HAP-1 (cell line): ENCODE measurements around the gene PTH2R.
"Not testable (repeated sequence)": the region's sequence is repeated elsewhere in the genome, so short reads cannot be mapped to it uniquely, and the experiment has no call there.

Experiments
- DNase-seq, 2 experiments: peaks; one replicate each; pipeline ENCODE4 v3.0.0-alpha.2; 2016 to 2020; ENCODE audit warnings: low spot score in 2 of 2
- H3K27me3 ChIP-seq: fragments of 250-450 bp; sonication (Bioruptor Pico); 2 replicates; pipeline ENCODE4 v1.5.1; 2020; ENCODE audit warnings: low read depth, mild to moderate bottlenecking, moderate library complexity
- H3K36me3 ChIP-seq: fragments of 250-450 bp; sonication (Bioruptor Pico); replicated peaks from 2 replicates; pipeline ENCODE4 v1.5.1; 2020; ENCODE audit warnings: mild to moderate bottlenecking
- H3K4me1 ChIP-seq: fragments of 250-450 bp; sonication (Bioruptor Pico); 2 replicates; pipeline ENCODE4 v1.5.1; 2020; ENCODE audit warnings: mild to moderate bottlenecking
- H3K4me3 ChIP-seq: fragments of 250-450 bp; sonication (Bioruptor Pico); 2 replicates; pipeline ENCODE4 v1.5.1; 2020; ENCODE audit warnings: mild to moderate bottlenecking, moderate library complexity
- H3K9me3 ChIP-seq: fragments of 250-450 bp; sonication (Bioruptor Pico); 2 replicates; pipeline ENCODE4 v1.5.1; 2020; ENCODE audit warnings: mild to moderate bottlenecking, moderate library complexity
- in situ Hi-C: fragments of 300-500 bp; cut with MboI; formaldehyde crosslinking; loops from 3 replicates; pipeline ENCODE4 v1.14.3; 2020; ENCODE audit warnings: low sequenced_read_pairs, inconsistent platforms, mixed read lengths

PTH2R gene

GRCh38 chr2:208481945-208482344, 75.4 kb downstream of the PTH2R start:
- H3K4me3 ChIP-seq, H3K27me3 ChIP-seq, H3K36me3 ChIP-seq, DNase-seq, in situ Hi-C loops, H3K9me3 ChIP-seq, H3K4me1 ChIP-seq: not testable (repeated sequence)

DNA sequence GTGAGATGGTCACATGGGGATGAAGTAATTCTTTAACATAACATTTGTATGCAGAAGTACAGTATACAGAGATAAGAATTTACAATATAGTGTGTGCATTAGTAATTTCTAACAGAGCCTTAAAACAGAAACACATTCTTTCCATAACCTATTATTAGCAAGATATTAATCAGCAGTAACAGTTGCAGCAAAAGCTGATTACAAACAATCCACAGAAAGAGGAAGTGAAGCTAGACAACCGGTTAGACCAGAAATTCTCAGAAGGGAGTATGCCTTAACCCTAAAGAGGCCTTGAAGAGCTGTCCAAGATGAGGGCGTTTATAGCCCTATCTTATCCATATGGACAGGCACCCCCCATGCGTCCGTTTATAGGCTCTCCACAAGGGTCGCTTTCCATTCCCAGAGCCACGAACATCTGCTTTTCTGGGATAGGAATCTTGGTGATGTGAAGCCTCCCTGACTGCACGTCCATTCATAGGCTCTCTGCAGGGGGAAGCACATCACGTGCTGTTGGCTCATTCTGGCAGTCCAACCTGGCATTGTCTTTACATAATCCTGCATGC, 75.9 kb downstream of the PTH2R start:
- DNase-seq, H3K36me3 ChIP-seq, H3K27me3 ChIP-seq, H3K9me3 ChIP-seq, H3K4me3 ChIP-seq, H3K4me1 ChIP-seq, in situ Hi-C loops: not testable (repeated sequence)

DNA sequence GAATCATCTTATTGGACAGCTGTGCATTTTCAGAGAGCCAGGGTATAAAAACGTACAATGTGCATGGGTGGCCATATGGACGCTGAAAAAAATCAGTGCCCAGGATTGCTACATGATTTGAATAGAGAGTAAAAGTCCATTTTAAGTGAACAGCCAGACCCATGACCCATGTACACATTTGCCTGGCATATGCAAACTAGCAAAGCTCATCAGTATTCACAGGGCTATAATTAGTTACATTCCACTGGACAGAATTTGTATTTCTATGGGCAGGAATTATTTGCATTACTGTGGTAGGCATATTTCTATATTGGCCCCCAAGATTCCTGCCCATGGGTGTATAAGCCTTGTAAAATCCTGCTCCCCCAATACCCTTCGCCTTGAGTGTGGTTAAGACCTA, 78.8 kb downstream of the PTH2R start:
- H3K36me3 ChIP-seq, result no peaks in the 10 kb centered on the region
- H3K4me1 ChIP-seq, result no peaks in the 10 kb centered on the region
- no peak for DNase-seq
- in situ Hi-C loops, result no loop called here
- H3K9me3 ChIP-seq, result no peaks in the 10 kb centered on the region
- no peaks in the 10 kb centered on the region for H3K27me3 ChIP-seq
- H3K4me3 ChIP-seq, result no peak overlapping the region

DNA sequence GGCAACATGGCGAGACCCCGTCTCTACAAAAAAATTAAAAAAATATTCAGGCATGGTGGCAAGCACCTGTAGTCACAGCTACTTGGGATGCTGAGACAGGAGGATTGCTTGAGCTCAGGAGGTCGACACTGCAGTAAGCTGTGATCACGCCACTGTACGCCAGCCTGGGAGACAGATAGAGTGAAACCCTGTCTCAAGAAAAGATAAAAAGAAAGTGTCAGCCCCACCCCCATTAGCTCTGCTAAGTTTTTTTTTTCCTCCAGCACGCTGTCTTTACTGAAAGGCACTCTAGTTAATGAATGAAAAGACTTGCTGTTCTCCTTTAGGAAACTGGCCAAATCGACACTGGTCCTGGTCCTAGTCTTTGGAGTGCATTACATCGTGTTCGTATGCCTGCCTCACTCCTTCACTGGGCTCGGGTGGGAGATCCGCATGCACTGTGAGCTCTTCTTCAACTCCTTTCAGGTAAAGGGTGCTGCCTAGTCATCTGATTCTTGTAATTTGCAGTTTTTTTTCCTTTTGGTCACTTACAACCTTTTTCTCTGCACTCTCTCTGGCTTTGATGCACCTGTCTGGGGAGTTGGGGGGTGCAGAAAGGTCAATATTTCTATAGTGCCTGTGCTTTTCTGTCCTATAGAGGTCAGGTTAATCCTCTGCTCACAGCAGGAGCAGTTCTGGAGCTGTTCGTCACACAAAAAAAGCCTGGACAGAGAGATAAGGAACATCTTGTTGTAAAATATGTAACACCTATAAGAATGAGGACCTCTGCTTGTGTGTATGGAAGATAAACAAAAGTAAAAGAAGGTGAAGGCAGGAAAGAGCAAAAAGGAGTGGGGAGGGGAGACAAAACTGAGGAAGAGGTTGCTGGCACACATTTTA, 82.3 kb downstream of the PTH2R start:
- Histone ChIP-seq H3K36me3 (no peaks in the 10 kb centered on the region), H3K27me3 (no peaks in the 10 kb centered on the region), H3K4me1 (no peaks in the 10 kb centered on the region), H3K9me3 (no peaks in the 10 kb centered on the region), H3K4me3 (no peak overlapping the region)
- in situ Hi-C loops, result no loop called here
- DNase-seq, result no peak

- in situ Hi-C loops, result no loop called here
- Histone ChIP-seq H3K27me3 (no peaks in the 10 kb centered on the region), H3K9me3 (no peaks in the 10 kb centered on the region), H3K4me1 (no peaks in the 10 kb centered on the region), H3K36me3 (no peaks in the 10 kb centered on the region), H3K4me3 (no peak overlapping the region)
- DNase-seq, result no peak
Measured at GRCh38 chr2:208489687-208490086, 83.1 kb downstream of the PTH2R start.

DNA sequence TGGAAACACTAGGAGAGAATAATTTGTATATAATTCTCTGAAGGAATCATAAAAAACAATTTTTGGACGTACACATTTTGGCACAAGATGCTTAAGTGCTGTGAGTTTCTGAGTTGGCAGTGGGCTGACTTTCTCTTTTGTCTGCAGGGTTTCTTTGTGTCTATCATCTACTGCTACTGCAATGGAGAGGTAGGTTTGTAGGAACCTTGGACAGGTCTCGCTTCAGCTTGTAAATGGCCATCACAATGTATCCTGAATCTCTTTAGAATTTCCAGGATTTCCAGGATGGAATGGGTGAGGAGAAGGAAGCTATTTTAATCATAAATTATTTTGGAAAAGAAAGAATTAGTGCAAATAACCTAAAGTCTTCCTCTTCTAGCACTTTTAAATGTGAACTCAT, 83.9 kb downstream of the PTH2R start:
- in situ Hi-C loops, result no loop called here
- H3K9me3 ChIP-seq, result no peaks in the 10 kb centered on the region
- no peaks in the 10 kb centered on the region for H3K4me1 ChIP-seq
- H3K4me3 ChIP-seq, result no peak overlapping the region
- H3K36me3 ChIP-seq, result no peaks in the 10 kb centered on the region
- no peak for DNase-seq
- no peaks in the 10 kb centered on the region; the same call in 1 of the 2 replicates for H3K27me3 ChIP-seq

DNA sequence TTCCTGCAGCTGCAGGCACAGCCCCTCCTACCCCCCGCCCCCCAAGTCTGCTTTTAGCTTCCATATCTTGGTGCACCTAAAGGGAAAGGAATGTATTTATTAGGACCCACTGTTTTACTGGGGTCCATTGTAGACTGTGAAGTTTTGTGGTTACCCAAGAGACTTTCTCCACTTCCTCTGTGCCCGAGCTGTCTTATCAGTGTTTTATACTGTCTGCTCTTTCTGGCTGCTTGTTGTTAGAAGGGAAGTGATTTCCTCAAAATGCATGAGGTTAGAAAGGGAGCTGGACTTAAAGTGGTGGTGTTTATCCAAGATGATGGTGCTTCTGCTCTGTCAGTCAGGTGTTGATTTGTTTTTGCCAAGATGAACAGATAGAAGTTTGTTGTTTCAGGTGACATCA, 85.0 kb downstream of the PTH2R start:
- no peak for DNase-seq
- in situ Hi-C loops, result no loop called here
- Histone ChIP-seq H3K4me1 (no peaks in the 10 kb centered on the region), H3K36me3 (no peaks in the 10 kb centered on the region), H3K27me3 (no peaks in the 10 kb centered on the region; the same call in 1 of the 2 replicates), H3K9me3 (no peaks in the 10 kb centered on the region), H3K4me3 (no peak overlapping the region)

DNA sequence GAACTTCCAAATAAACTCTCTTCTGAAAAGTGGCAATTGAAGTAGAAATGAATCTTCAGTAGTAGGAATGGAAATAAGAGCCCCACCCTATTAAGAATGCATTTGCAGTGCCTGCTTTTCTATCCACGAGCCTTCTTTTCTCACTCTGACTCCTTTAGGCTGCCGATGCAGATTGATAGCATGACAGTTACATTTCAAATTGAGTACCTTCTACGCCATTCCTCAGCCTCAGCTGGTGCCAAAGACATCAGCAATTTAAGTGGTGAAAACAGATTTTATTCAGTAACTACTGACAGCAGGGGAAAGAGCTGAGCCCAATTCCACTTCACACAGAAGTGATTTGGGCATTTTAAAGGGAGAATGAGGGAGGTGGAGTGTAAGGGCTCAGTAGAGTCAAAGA, 85.5 kb downstream of the PTH2R start:
- Histone ChIP-seq H3K36me3 (no peaks in the 10 kb centered on the region), H3K9me3 (no peaks in the 10 kb centered on the region)
- in situ Hi-C loops, result no loop called here

GRCh38 chr2:208493186-208493585, 86.6 kb downstream of the PTH2R start:
- Histone ChIP-seq H3K27me3 (no peaks in the 10 kb centered on the region; the same call in 1 of the 2 replicates), H3K4me3 (no peak overlapping the region), H3K36me3 (no peaks in the 10 kb centered on the region), H3K4me1 (no peaks in the 10 kb centered on the region), H3K9me3 (no peaks in the 10 kb centered on the region)
- DNase-seq, result no peak
- in situ Hi-C loops, result no loop called here

More for the DNA sequence above, 85.5 kb downstream of the PTH2R start:
- Histone ChIP-seq H3K4me1 (no peaks in the 10 kb centered on the region), H3K4me3 (no peak overlapping the region), H3K27me3 (no peaks in the 10 kb centered on the region; the same call in 1 of the 2 replicates)
- DNase-seq, result no peak

DNA sequence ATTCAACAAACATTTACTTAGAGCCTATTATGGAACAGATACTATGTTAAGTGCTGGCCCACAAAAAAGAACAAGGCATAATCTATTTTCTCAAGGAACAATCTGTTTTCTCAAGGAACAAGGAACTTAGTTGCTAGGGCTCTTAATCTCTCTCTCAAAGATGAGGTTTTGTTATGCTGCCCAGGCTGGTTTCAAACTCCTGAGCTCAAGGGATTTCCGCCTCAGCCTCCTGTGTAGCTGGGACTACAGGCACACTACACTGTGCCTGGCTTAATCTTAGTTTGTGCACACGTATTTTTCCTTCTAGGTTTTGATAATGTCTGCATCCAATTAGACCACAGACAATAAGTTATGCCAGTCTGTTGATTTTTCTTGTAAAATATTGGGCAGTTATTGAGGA, 89.5 kb downstream of the PTH2R start:
- DNase-seq, result no peak
- Histone ChIP-seq H3K9me3 (no peaks in the 10 kb centered on the region), H3K4me3 (no peak overlapping the region), H3K27me3 (no peaks in the 10 kb centered on the region; the same call in 1 of the 2 replicates), H3K4me1 (no peaks in the 10 kb centered on the region), H3K36me3 (no peaks in the 10 kb centered on the region)
- in situ Hi-C loops, result no loop called here

DNA sequence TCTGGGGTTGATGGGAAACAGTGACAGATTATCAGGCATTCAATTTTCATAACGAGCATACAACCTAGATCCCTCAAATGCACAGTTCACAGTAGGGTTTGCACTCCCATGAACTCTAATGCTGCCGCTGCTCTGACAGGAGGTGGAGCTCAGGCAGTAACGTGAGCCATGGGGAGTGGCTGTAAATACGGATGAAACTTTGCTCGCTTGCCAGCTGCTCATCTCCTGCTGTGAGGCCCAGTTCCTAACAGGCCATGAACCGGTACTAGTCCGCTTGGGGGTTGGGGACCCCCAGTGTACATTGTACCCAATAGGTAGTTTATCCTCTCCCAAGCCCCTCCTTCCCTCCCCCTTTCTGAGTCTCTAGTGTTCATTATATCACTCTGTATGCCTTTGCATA, 94.6 kb downstream of the PTH2R start:
- DNase-seq, result no peak
- H3K4me1 ChIP-seq, result no peaks in the 10 kb centered on the region
- in situ Hi-C loops, result no loop called here
- H3K4me3 ChIP-seq, result no peak overlapping the region
- no peaks in the 10 kb centered on the region for H3K9me3 ChIP-seq
- no peaks in the 10 kb centered on the region for H3K36me3 ChIP-seq
- no peaks in the 10 kb centered on the region; the same call in 1 of the 2 replicates for H3K27me3 ChIP-seq

DNA sequence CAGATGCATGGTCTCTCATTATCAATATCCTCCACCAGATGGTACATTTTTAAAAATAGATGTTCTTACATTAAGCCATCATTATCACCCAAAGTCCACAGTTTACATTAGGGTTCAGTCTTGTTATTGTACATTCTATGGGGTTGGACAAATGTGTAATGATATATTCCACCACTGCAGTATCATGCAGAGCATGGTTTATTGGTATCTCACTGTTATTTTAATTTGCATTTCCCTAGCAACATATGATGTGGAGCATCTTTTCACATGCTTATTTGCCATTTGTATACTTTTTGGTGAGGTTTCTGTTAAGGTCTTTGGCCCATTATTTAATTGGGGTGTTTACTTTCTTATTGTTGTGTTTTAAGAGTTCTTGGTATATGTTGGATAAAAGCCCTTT, 95.7 kb downstream of the PTH2R start:
- in situ Hi-C loops, result no loop called here
- Histone ChIP-seq H3K27me3 (no peaks in the 10 kb centered on the region; the same call in 1 of the 2 replicates), H3K9me3 (no peaks in the 10 kb centered on the region), H3K4me3 (no peak overlapping the region), H3K4me1 (no peaks in the 10 kb centered on the region), H3K36me3 (no peaks in the 10 kb centered on the region)
- DNase-seq, result no peak

DNA sequence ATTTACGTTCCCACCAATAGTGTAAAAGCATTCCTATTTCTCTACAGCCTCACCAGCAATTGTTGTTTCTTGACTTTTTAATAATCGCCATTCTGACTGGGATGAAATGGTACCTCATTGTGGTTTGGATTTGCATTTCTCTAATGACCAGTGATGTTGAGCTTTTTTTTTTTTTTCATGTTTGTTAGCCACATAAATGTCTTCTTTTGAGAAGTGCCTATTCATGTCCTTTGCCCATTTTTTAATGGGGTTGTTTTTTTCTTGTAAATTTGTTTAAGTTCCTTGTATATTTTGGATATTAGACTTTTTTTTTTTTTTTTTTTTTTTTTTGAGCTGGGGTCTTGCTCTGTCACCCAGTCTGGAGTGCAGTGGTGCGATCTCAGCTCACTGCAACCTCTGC, 98.8 kb downstream of the PTH2R start:
- in situ Hi-C loops, H3K36me3 ChIP-seq, H3K27me3 ChIP-seq, DNase-seq, H3K9me3 ChIP-seq, H3K4me3 ChIP-seq, H3K4me1 ChIP-seq: not testable (repeated sequence)

GRCh38 chr2:208509586-208509985, 103.0 kb downstream of the PTH2R start:
- Histone ChIP-seq H3K4me3 (no peak overlapping the region), H3K27me3 (no peaks in the 10 kb centered on the region), H3K36me3 (no peaks in the 10 kb centered on the region), H3K9me3 (no peaks in the 10 kb centered on the region), H3K4me1 (no peaks in the 10 kb centered on the region)
- no peak for DNase-seq
- in situ Hi-C loops, result no loop called here
